Left cardiac atrium (tissue), 4 donors: ENCODE measurements around the gene MAP3K20. TPM values are rescaled to one million over a fixed set of nuclear protein-coding genes. Genes with fewer than 3 reads are reported as not detected.
"Not testable (repeated sequence)": the region's sequence is repeated elsewhere in the genome, so short reads cannot be mapped to it uniquely, and the experiment has no call there.

Source experiments
- ATAC-seq, 2 donors: fragments of 200-7000 bp; cut with Tn5 transposase; one replicate each; pipeline ENCODE4 v1.9.1; 2020; ENCODE audit warnings: mild to moderate bottlenecking in 2 of 2, moderate library complexity in 2 of 2
- DNase-seq: peaks from one replicate; pipeline ENCODE4 v3.0.0-alpha.2; 2020
- intact Hi-C, 2 donors: fragments of 100-400 bp; cut with DNase I; formaldehyde crosslinking; loops; one replicate each; pipeline versions ENCODE4 v1.14.1 to v1.15.1; 2022 to 2023
- total RNA-seq, 2 donors: library from RNA; stranded (reverse); fragmentation: NEBNext Ultra II Directional; extraction: Animal tissue kit (Norgen Biotek cat#: 25700); gene quantifications; one replicate each; pipeline ENCODE4 v1.2.1, GENCODE V29; 2021
- donor health status: DM: no; HTN: yes; CAD: no.
- donor health status: DM: no; HTN: yes; CAD: no; lungs with severe emphysema.
- donor health status: DM: yes; HTN: yes; CAD: no.
- donor health status: Dilated cardiomyopathy.

MAP3K20 gene
- total RNA-seq, 2 donors from 2014 or later, result 204 to 206 TPM

DNA sequence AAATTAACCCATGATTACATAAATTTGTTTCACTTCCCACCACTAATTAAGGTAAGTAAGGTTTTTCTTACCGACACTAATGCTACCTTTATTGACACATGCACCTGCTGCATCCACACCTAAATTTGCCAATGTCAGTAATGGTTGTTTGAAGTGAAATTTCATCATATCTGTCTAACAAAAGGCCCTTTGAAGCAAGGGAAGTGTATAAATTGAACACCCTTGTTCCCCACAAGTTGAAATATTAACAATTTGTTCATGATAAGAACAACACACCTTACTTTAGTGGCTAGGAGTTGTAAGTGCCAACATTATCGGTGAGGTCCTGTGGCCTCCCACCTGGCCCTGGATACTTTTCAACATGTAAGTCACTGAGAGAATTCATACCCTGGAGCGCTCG lies 162.7 kb downstream of the MAP3K20 start:
- no peak for ATAC-seq
- intact Hi-C loops, result loop anchor here in 1 of 2 donors (10.0 kb wide), 1 partner anchor 116 kb away; the partner anchor contains the start of gene CDCA7
- DNase-seq, result no peak

- ATAC-seq (no peak), DNase-seq (no peak)
- intact Hi-C loops, result loop anchor here in 1 of 2 donors (10.0 kb wide), 1 partner anchor 116 kb away; the partner anchor contains the start of gene CDCA7
Observed at GRCh38 chr2:173238831-173239230, 163.2 kb downstream of the MAP3K20 start.

DNA sequence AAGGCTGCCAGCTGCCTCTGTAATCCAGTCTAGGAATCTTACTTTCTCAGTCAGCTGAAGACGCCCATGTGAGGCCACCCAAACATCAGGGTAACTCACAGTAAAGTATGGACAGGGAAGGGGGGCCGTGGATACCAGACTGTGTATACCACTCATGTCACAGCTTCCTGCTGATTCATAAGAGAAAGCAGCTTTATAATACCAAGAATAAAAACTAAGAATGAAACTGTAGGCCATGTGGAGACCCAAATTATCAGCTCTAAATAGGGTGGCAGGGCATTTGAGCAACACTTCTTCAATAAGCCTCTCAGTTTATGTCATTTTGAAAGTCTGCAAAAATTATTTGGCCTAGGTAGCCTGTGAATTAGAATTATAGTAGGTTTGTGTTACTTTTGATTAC lies 164.0 kb downstream of the MAP3K20 start:
- no peak for ATAC-seq
- intact Hi-C loops, result loop anchor here in 1 of 2 donors (10.0 kb wide), 1 partner anchor 115 kb away; the partner anchor contains the start of gene CDCA7
- no peak for DNase-seq

DNA sequence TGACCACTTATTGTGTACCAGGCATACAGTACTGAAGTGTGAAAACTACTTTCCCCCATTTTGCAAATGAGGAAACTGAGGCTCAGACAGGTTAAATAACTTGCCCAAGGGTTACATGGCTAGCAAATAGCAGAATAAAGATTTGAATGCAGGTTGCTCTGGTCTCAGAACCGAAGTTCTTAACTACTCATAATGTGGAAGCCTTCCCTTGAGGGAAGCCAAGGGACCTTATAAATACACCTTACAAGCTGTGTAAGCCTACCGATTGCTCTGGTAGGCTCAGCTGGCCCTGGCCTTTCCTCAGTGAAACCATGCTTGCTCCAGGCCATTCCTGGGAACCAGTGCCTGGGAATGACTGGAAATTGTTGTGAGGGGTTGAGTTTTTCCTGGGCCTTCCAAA lies 164.4 kb downstream of the MAP3K20 start:
- intact Hi-C loops, result no loop called here

GRCh38 chr2:173241643-173242042 lies 166.0 kb downstream of the MAP3K20 start:
- intact Hi-C loops, result no loop called here
- no peak for ATAC-seq

More for the DNA sequence above, 164.4 kb downstream of the MAP3K20 start:
- DNase-seq (no peak), ATAC-seq (no peak)

GRCh38 chr2:173247156-173247555 lies 171.5 kb downstream of the MAP3K20 start:
- intact Hi-C loops, result no loop called here
- ATAC-seq (no peak), DNase-seq (no peak)

More at GRCh38 chr2:173241643-173242042, 166.0 kb downstream of the MAP3K20 start:
- DNase-seq, result no peak

- intact Hi-C loops, result no loop called here
- ATAC-seq (no peak), DNase-seq (no peak)
Observed at GRCh38 chr2:173248381-173248780, 172.7 kb downstream of the MAP3K20 start.

DNA sequence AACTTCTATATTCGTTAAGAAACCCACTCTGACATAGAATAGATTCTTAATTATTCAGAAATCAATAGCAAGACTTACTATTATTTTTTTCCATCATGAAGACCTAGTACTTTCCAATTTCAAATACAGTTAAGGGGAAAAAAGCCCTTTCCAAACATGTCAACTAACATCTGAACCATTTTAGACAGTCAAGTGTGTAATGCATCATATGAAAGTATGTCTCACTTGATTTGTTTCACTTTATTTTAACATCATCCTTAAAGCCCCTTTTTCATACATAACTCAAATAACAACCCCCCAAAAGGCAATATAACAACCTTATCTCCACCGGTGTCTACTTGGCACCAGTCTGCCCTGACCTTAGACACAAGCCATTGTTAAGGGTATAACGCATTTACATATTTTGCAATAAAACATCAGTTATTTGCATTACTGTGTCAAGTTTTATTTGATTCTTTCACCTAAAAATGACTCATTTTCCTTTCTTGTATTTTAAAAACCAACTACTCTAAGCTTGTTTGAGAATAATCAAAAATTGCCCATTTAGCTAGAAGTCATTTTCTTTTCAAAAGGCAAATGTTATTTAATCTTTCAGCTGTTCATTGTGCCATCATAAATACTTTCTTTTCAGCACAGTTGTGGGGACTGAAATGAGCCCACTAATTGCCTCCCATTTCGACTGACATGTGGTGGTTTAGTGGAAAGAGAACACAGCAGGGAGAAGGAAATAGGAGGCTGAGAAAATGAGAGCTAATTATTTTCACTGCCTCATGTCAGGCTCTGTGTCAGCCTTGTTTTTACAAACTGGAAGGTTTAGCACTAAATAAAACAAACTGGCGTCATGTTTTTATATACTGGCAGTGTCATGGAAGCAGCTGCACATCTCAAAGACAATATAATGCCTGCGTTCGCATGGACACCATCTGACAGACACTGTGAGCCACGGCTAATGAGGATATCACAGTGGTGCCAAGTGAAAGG lies 174.3 kb downstream of the MAP3K20 start:
- no peak for DNase-seq
- intact Hi-C loops, result no loop called here

DNA sequence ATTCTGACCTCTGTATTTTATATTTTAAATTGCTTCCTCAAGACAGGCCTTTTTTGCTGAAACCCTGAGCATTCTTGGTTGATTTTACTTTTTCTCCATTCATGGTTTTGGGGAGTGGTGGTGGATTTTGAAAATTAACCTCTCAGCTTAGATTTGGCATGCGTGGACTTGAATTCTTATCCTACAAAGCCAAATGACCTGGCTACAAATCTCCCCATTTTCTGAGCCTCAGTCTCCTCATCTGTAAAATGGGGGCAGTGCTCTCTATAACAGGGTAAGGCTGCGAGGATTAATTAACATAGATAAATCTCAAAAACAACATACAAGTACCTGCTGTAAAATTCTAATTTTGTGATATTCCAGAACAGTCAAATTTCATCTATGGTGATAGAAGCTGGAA lies 175.6 kb downstream of the MAP3K20 start:
- ATAC-seq (no peak), DNase-seq (no peak)
- intact Hi-C loops, result no loop called here

More for the DNA sequence above, 174.3 kb downstream of the MAP3K20 start:
- ATAC-seq, result no peak

GRCh38 chr2:173252581-173252980 lies 176.9 kb downstream of the MAP3K20 start:
- intact Hi-C loops, result no loop called here
- DNase-seq (no peak), ATAC-seq (no peak)

GRCh38 chr2:173254659-173255058 lies 179.0 kb downstream of the MAP3K20 start:
- intact Hi-C loops, result no loop called here
- DNase-seq, result no peak
- no peak for ATAC-seq

GRCh38 chr2:173258701-173259100 lies 183.1 kb downstream of the MAP3K20 start:
- DNase-seq (no peak), ATAC-seq (no peak)
- intact Hi-C loops, result no loop called here

DNA sequence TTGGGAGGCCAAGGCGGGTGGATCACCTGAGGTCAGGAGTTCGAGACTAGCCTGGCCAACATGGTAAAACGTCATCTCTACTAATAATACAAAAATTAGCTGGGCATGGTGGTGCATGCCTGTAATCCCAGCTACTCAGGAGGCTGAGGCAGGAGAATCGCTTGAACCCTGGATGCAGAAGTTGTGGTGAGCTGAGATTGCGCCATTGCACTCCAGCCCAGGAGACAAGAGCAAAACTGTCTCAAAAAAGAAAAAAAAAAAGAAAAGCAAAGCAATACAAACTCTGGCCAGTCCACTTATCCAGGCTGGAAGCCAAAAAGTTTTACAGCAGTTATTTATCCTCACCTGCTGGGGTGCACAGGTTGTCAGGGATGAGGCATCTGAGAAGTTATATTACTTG lies 186.7 kb downstream of the MAP3K20 start:
- intact Hi-C loops, DNase-seq, ATAC-seq: not testable (repeated sequence)

- DNase-seq (no peak), ATAC-seq (no peak)
- intact Hi-C loops, result no loop called here
Observed at GRCh38 chr2:173264151-173264550, 188.5 kb downstream of the MAP3K20 start.

- DNase-seq (no peak), ATAC-seq (peak; percentile 67 to 70)
- intact Hi-C loops, result no loop called here
Observed at GRCh38 chr2:173264603-173265366, 189.1 kb downstream of the MAP3K20 start.

GRCh38 chr2:173271135-173271534 lies 195.5 kb downstream of the MAP3K20 start:
- intact Hi-C loops, result no loop called here
- ATAC-seq (no peak), DNase-seq (no peak)

DNA sequence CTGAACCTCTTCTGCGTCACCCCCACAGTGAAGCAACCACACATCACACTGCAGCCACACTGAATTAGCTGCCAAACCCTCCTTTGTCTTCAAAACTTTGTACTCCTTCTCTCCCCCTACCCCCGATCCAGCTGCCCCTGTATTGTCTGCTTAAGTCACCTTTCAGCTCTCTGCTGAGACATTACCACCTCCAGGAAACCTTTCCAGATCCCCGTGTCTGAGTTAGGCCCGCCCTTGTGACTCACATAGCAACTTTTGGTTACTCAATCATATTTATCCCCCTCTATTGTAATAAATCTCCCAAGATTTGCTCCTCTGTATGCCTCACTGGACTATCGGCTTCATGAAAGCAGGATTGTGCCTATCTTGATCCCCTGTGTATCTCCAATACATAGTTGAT lies 196.2 kb downstream of the MAP3K20 start:
- DNase-seq, result no peak
- intact Hi-C loops, result no loop called here
- ATAC-seq, result no peak

- ATAC-seq (no peak), DNase-seq (no peak)
- intact Hi-C loops, result no loop called here
Observed at GRCh38 chr2:173272849-173273248, 197.2 kb downstream of the MAP3K20 start.

DNA sequence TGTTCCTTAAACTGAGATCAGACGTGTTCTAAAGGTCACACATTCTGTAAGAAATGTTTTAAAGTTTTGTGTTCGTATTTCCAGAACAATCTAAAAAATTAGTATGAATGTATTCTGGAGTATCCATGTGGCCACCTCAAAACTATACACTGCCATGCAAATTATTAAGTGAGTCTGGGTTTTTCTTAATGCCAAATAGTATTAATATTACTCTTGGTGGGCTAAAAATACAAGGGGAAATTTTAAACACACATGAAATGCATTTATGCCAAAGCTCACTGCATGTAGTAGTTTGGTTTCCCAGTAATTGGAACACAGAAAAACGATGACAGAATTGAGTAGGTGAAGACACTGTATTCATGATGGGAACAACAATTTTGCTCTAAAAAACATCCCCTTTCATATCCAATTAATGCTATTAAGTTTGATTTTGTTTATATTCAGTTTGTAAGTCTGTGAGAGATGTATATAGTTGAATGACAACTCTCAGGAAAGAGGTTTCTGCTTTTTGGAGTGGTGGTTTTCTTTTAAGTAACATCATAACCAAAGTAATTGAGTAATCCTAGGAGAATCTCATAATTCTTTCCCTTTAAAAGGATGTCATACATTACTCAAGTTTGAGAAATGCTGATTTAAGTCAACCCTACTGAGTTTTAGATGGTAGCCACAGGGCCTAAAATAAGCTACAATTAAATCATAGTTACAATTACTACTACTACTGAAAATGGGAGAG lies 203.3 kb downstream of the MAP3K20 start:
- DNase-seq, result no peak
- no peak for ATAC-seq
- intact Hi-C loops, result no loop called here
